Measurements from ENCODE around the gene P3H2.

Gene P3H2

DNA sequence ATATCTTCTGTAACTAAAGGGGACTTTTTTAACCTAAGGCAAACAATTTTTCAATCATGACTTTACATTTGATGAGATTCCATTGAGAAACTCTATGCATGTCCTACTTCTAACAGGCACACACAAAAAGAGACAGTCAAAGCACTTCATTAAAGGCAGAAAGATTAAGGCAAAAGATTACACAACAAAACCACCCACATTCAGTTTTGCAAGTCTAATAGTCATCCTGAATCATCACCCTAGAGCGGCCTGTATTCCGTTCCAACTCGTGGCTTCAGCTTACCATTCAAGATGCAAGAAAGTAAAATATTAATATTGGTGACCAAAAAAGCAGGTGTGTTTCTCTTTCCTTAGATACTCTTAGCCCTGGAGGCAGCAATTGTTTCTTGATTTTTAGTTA lies 205.9 kb downstream of the P3H2 start:
- TF ChIP-seq, protein P1, sequence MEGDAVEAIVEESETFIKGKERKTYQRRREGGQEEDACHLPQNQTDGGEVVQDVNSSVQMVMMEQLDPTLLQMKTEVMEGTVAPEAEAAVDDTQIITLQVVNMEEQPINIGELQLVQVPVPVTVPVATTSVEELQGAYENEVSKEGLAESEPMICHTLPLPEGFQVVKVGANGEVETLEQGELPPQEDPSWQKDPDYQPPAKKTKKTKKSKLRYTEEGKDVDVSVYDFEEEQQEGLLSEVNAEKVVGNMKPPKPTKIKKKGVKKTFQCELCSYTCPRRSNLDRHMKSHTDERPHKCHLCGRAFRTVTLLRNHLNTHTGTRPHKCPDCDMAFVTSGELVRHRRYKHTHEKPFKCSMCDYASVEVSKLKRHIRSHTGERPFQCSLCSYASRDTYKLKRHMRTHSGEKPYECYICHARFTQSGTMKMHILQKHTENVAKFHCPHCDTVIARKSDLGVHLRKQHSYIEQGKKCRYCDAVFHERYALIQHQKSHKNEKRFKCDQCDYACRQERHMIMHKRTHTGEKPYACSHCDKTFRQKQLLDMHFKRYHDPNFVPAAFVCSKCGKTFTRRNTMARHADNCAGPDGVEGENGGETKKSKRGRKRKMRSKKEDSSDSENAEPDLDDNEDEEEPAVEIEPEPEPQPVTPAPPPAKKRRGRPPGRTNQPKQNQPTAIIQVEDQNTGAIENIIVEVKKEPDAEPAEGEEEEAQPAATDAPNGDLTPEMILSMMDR (IDR thresholded peaks at IDR 0.05) = no peak

DNA sequence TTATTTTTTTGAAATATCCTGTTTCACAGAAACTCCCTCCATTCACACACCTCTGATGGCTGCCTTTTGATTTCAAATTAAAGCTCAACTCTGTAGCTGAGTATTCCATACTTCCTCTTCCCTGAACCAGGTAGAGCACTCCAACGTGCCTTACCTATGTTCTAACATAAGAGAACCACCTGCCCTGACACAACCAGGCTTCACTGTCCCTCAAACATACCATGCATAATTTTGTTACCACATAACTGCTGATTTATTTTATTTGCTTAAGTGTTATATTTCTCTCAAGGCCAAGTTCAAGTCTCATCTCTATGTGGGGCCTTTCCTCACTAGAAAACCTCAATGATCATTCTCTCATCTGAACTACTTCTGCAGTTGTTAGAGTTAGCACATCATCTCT lies 209.7 kb downstream of the P3H2 start:
- TF ChIP-seq, protein P1 (IDR thresholded peaks at IDR 0.05) = no peak

DNA sequence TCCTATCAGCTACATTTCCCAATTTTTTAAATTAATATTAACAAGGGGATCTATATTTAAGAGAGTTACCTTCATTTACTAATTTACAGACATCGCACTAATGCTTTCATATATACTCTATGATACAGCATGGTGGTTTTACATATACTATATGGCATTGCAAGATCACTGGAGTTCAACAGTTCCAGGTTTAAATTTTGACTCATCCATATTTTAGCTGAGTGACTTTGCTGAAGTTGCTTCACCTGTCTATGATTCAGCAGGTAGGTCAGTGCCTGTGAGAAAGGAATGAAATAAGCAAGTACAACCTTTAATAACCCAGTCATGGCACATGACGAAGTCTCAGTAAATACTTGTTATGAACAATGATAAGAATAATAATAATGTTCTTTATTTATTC lies 211.1 kb downstream of the P3H2 start:
- TF ChIP-seq, protein P1 (IDR thresholded peaks at IDR 0.05) = no peak

DNA sequence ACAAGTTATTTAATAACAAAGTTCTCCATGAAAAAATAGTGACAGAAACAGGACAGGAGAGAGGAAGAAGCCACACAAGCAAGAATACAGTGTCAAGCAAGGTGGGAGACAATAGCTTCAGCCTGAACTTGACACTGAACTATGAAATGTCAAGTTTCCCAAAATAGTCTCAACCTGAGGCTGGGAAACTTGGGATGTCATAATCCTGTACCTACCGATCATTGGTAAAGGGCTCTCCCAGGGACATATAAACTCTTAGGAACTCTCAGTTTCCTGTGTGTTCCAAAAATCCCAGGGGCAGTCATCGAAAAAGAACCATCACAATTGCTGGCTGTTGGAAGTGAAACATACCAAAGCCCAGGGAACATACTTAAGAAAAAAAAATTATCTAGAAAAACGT lies 211.6 kb downstream of the P3H2 start:
- TF ChIP-seq, protein P1 (IDR thresholded peaks at IDR 0.05) = no peak

DNA sequence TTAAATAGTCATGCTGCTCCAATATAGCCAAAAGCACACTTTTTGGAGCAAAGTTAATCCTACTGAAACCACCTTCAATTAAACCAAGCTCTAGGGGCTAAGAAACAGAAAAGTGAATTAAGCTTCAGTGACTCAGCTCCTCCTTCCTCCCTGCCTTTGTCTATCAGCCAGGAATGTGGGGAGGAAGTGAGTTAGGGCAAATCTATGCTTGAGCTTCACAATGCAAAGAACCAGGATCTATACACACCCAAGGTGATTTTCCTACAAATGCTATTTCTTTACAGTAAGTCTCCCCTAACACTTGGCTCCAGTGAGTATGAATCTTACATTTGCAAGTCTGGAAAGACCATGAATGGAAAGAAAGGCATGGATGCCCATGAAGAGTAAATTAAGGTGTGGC lies 212.1 kb downstream of the P3H2 start:
- TF ChIP-seq, protein P1 (IDR thresholded peaks at IDR 0.05) = no peak

DNA sequence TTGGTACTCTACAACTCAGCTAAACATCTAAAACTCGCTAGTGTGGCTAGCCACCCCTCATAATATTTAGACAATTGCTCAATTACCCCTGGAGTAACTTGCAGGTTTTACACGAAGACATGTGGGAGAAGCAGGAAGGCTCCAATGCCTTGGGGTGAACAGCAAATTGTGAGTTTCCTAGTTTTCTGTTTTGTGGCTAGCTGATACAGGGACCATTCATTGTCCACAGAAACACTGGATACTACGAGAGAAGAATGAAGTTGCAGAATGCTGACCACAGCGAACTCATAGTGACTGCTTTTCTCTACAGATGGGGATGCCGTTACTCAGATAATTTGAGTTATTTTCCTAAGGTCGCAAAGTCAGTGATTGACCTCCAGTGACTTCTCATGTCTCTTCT lies 212.9 kb downstream of the P3H2 start:
- TF ChIP-seq, protein P1 (IDR thresholded peaks at IDR 0.05) = no peak

Measured in LNCAP (cell line).